Gastrocnemius medialis (tissue), 4 donors: ENCODE data around the gene RNF227. TPM values are rescaled to one million over a fixed set of nuclear protein-coding genes. Genes with fewer than 3 reads are reported as not detected.

Experiments used
- ATAC-seq, 2 donors: fragments of 150-250 bp; one replicate each; pipeline ENCODE4 v1.9.1; 2016
- DNase-seq, 2 donors: peaks; one replicate each; pipeline ENCODE4 v3.0.0-alpha.2; 2019
- H3K27ac ChIP-seq, 4 donors: fragments of 200-600 bp; sonication (generic); 1 replicate in 1 of 4; 2 replicates in 3 of 4; pipeline ENCODE4 v1.5.1; 2016 to 2018; ENCODE audit warnings: mild to moderate bottlenecking in 2 of 4, moderate library complexity in 1 of 4
- H3K27me3 ChIP-seq, 3 donors: fragments of 200-600 bp; sonication (generic) in 2 of 3; 1 replicate in 1 of 3; 2 replicates in 2 of 3; pipeline versions ENCODE4 v1.5.1 to v1.6.0; 2016 to 2019; ENCODE audit warnings: mild to moderate bottlenecking in 1 of 3, moderate library complexity in 1 of 3
- H3K36me3 ChIP-seq, 2 donors: fragments of 200-600 bp; sonication (generic) in 1 of 2; one replicate each; pipeline ENCODE4 v1.5.1; 2017 to 2018
- H3K4me1 ChIP-seq, 2 donors: fragments of 200-600 bp; sonication (generic) in 1 of 2; one replicate each; pipeline ENCODE4 v1.5.1; 2016 to 2017; ENCODE audit warnings: mild to moderate bottlenecking in 2 of 2
- H3K4me3 ChIP-seq, 4 donors: fragments of 200-600 bp; sonication (generic) in 3 of 4; 1 replicate in 1 of 4; 2 replicates in 3 of 4; pipeline ENCODE4 v1.5.1; 2016 to 2019; ENCODE audit warnings: mild to moderate bottlenecking in 2 of 4
- H3K9me3 ChIP-seq, 3 donors: fragments of 200-600 bp; sonication (generic) in 2 of 3; 1 replicate in 1 of 3; 2 replicates in 2 of 3; pipeline ENCODE4 v1.5.1; 2016 to 2019
- POLR2A ChIP-seq, 2 donors: fragments of 450-650 bp; IDR thresholded peaks; one replicate each; pipeline ENCODE4 v1.6.1; 2017; ENCODE audit warnings: antibody characterized with exemption in 2 of 2, mild to moderate bottlenecking in 2 of 2, moderate library complexity in 2 of 2
- in situ Hi-C, 4 donors: fragments of 200-750 bp; cut with MboI; loops; one replicate each; pipeline versions ENCODE4 v1.15.0 to v1.8.0; 2017; ENCODE audit warnings: low sequenced_read_pairs in 4 of 4
- intact Hi-C: fragments of 100-400 bp; cut with DNase I; formaldehyde crosslinking; loops from one replicate; pipeline ENCODE4 v1.15.1; 2023; ENCODE audit warnings: low total_unique reads
- total RNA-seq, 4 donors: library from RNA; depleted of rRNA; stranded (reverse); fragments of >200 nt; gene quantifications; one replicate each; pipeline versions ENCODE4 v1.1.0 to v1.2.3, GENCODE V29; 2016
- TF ChIP-seq, protein P1 (sequence below), 5 experiments: fragments of 450-650 bp in 3 of 5; fragments of 200-600 bp in 2 of 5; sonication (generic) in 2 of 5; IDR thresholded peaks in 4 of 5; conservative IDR thresholded peaks in 1 of 5; 1 replicate in 4 of 5; 2 replicates in 1 of 5; pipeline ENCODE4 v1.5.1; 2016 to 2019; ENCODE audit warnings: antibody characterized with exemption in 5 of 5, mild to moderate bottlenecking in 3 of 5, moderate library complexity in 3 of 5

RNF227 gene
- total RNA-seq, 4 donors from 2014 or later: 0.51 to 1.2 (median 0.62) TPM; not detected in 1

DNA sequence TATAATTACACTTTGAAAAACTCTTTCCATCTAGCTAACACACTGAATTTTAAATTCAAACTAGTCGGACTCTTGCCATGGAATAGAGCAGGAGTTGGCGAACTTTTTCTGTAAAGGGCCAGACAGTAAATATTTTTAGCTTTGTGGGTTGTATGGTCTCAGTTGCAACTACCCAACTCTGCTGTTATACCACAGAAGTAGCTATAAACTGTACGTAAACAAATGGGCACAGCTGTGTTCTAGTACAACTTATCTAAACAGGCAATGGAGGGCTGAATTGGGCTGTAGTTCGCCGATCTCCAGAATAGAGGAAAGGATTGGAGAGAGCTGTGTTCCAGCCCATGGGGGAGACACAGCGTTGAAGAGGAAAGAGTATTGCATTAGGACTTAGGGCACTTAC lies 24.7 kb upstream of the RNF227 start:
- TF ChIP-seq, protein P1, sequence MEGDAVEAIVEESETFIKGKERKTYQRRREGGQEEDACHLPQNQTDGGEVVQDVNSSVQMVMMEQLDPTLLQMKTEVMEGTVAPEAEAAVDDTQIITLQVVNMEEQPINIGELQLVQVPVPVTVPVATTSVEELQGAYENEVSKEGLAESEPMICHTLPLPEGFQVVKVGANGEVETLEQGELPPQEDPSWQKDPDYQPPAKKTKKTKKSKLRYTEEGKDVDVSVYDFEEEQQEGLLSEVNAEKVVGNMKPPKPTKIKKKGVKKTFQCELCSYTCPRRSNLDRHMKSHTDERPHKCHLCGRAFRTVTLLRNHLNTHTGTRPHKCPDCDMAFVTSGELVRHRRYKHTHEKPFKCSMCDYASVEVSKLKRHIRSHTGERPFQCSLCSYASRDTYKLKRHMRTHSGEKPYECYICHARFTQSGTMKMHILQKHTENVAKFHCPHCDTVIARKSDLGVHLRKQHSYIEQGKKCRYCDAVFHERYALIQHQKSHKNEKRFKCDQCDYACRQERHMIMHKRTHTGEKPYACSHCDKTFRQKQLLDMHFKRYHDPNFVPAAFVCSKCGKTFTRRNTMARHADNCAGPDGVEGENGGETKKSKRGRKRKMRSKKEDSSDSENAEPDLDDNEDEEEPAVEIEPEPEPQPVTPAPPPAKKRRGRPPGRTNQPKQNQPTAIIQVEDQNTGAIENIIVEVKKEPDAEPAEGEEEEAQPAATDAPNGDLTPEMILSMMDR (IDR thresholded peaks at IDR 0.05 in 4 of 5, conservative IDR thresholded peaks at IDR 0.05 in 1 of 5): no peak
- no peak for TF ChIP-seq POLR2A (IDR thresholded peaks at IDR 0.05)
- Histone ChIP-seq H3K36me3 (peaks cover 0 to 66% of the 10 kb centered on the region in 2 donors), H3K9me3 (no peaks in the 10 kb centered on the region), H3K27me3 (no peaks in the 10 kb centered on the region), H3K27ac (no peak overlapping the region), H3K4me3 (no peak overlapping the region), H3K4me1 (no peaks in the 10 kb centered on the region)
- DNase-seq (no peak), ATAC-seq (no peak)
- intact Hi-C loops: no loop called here
- in situ Hi-C loops: no loop called here

DNA sequence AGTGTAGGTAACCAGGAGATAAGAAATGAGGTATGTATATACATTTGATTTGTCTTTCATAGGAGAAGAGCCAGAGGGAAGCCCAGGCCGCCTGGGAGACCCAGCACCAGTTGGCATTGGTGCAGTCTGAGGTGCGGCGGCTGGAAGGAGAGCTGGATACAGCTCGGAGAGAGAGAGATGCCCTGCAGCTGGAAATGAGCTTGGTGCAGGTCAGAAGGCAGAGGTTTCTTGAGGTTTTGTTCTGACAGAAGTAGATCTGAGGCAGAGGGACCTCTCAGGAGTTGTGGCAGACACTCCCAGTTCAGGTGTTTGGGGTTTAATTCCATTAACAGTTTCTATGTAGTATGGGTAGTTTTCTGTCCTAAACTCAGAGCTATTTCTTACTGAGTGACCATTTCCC lies 23.9 kb upstream of the RNF227 start:
- no peak for ATAC-seq
- Histone ChIP-seq H3K27ac (no peak overlapping the region), H3K4me3 (no peak overlapping the region), H3K4me1 (no peaks in the 10 kb centered on the region), H3K9me3 (no peaks in the 10 kb centered on the region), H3K36me3 (peaks cover 0 to 66% of the 10 kb centered on the region in 2 donors), H3K27me3 (no peaks in the 10 kb centered on the region)
- DNase-seq: no peak
- intact Hi-C loops (no loop called here), in situ Hi-C loops (no loop called here)
- TF ChIP-seq POLR2A (IDR thresholded peaks at IDR 0.05): no peak
- TF ChIP-seq, protein P1 (IDR thresholded peaks at IDR 0.05 in 4 of 5, conservative IDR thresholded peaks at IDR 0.05 in 1 of 5): no peak

DNA sequence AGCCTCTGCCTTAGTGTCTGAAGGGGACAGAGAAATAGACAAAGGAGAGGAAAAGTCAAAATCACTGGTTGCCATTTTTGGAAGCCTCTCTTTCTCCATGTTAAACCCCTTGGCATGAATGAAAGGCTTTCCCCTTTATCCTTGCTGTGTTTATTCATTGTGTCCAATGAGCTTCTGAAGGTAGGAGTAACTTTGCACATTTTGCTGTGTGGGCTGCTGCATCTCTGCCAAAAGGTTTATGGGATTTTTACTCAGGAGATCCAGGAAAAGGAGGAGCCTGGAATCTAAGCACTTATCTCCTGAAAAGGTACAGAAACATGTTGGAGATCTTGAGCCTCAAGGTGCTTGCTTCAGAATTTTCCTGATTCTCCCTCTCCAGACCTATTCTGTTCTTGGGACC lies 19.8 kb upstream of the RNF227 start:
- DNase-seq: no peak

GRCh38 chr17:7932949-7933348 lies 16.9 kb upstream of the RNF227 start:
- in situ Hi-C loops: loop anchor here in 1 of 4 donors (5.0 kb wide), 1 partner anchor 54 kb away; no protein-coding TSS in a partner anchor

More for the DNA sequence above, 19.8 kb upstream of the RNF227 start:
- in situ Hi-C loops (no loop called here), intact Hi-C loops (no loop called here)
- Histone ChIP-seq H3K4me1 (peaks cover 17 to 19% of the 10 kb centered on the region in 2 donors), H3K9me3 (no peaks in the 10 kb centered on the region), H3K36me3 (peaks cover 0 to 50% of the 10 kb centered on the region in 2 donors), H3K27me3 (no peaks in the 10 kb centered on the region), H3K4me3 (no peak overlapping the region), H3K27ac (no peak overlapping the region)
- ATAC-seq: no peak
- TF ChIP-seq, protein P1 (IDR thresholded peaks at IDR 0.05 in 4 of 5, conservative IDR thresholded peaks at IDR 0.05 in 1 of 5): no peak
- no peak for TF ChIP-seq POLR2A (IDR thresholded peaks at IDR 0.05)

More at GRCh38 chr17:7932949-7933348, 16.9 kb upstream of the RNF227 start:
- peaks cover 17 to 19% of the 10 kb centered on the region in 2 donors for H3K4me1 ChIP-seq
- H3K36me3 ChIP-seq: peaks cover 0 to 33% of the 10 kb centered on the region in 2 donors
- intact Hi-C loops: loop anchor here (1.0 to 5.0 kb wide), 4 partner anchors 18 to 76 kb away; partner anchors contain the start of genes CYB5D1, NAA38 and TMEM88
- TF ChIP-seq POLR2A (IDR thresholded peaks at IDR 0.05): no peak
- TF ChIP-seq, protein P1 (IDR thresholded peaks at IDR 0.05 in 4 of 5, conservative IDR thresholded peaks at IDR 0.05 in 1 of 5): no peak
- H3K9me3 ChIP-seq: no peaks in the 10 kb centered on the region
- peak overlapping the region in 3 of 4 donors; percentile 83 to 87 (median 87) for H3K27ac ChIP-seq
- H3K4me3 ChIP-seq: peak overlapping the region; percentile 85 to 97 (median 94)
- H3K27me3 ChIP-seq: no peaks in the 10 kb centered on the region
- peak in 1 of 2 donors; percentile 31 for DNase-seq
- ATAC-seq: no peak
